Activated naive CD8-positive, alpha-beta T cell treated with anti-CD3 and anti-CD28 coated beads, Interleukin-2, amount 50 U/mL, for 24 hours (primary cell): Measurements from ENCODE around the gene SV2C.
"Not testable (repeated sequence)": the region's sequence is repeated elsewhere in the genome, so short reads cannot be mapped to it uniquely, and the experiment has no call there.

Source experiments
- ATAC-seq: fragments of 150-1000 bp; cut with Tn5 transposase; one replicate; pipeline ENCODE4 v1.10.0; 2021
- DNase-seq: peaks from one replicate; pipeline ENCODE4 v3.0.0; 2021
- H3K27ac Mint-ChIP-seq: one replicate; pipeline ENCODE4 v1.8.0; 2021; ENCODE audit warnings: mild to moderate bottlenecking, mixed read lengths
- H3K27me3 Mint-ChIP-seq: one replicate; pipeline ENCODE4 v1.8.0; 2021; ENCODE audit warnings: mixed read lengths
- H3K36me3 Mint-ChIP-seq: one replicate; pipeline ENCODE4 v1.8.0; 2021; ENCODE audit warnings: low read depth, mixed read lengths
- H3K4me1 Mint-ChIP-seq: one replicate; pipeline ENCODE4 v1.8.0; 2021; ENCODE audit warnings: mixed read lengths
- H3K4me3 Mint-ChIP-seq: one replicate; pipeline ENCODE4 v1.8.0; 2021; ENCODE audit warnings: mild to moderate bottlenecking, moderate library complexity, mixed read lengths
- H3K9me3 Mint-ChIP-seq: one replicate; pipeline ENCODE4 v1.8.0; 2021; ENCODE audit warnings: mixed read lengths

The SV2C gene

DNA sequence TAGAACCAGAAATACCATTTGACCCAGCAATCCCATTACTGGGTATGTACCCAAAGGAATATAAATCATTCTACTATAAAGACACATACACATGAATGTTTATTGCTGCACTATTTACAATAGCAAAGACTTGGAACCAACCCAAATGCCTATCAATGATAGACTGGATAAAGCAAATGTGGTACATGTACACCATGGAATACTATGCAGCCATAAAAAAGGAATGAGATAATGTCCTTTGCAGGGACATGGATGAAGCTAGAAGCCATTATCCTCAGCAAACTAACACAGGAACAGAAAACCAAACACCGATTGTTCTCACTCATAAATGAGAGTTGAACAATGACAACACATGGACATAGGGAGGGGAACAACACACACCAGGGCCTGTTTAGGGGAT, 240.3 kb downstream of the SV2C start:
- H3K4me3 Mint-ChIP-seq, ATAC-seq, H3K9me3 Mint-ChIP-seq, DNase-seq, H3K27me3 Mint-ChIP-seq, H3K36me3 Mint-ChIP-seq, H3K27ac Mint-ChIP-seq: not testable (repeated sequence)
- H3K4me1 Mint-ChIP-seq: peaks cover 35% of the 10 kb centered on the region

- Mint-ChIP-seq H3K4me1 (peaks cover 35% of the 10 kb centered on the region), H3K9me3 (peaks cover 4% of the 10 kb centered on the region), H3K27ac (peak overlapping the region; percentile 70), H3K36me3 (no peaks in the 10 kb centered on the region), H3K27me3 (no peaks in the 10 kb centered on the region), H3K4me3 (peak overlapping the region; percentile 21)
- ATAC-seq (no peak), DNase-seq (no peak)
Measured at GRCh38 chr5:76325326-76325725, 242.1 kb downstream of the SV2C start.

- ATAC-seq (peak; percentile 43), DNase-seq (no peak)
- H3K9me3 Mint-ChIP-seq: peaks cover 4% of the 10 kb centered on the region
- peak overlapping the region; percentile 70 for H3K27ac Mint-ChIP-seq
- H3K4me1 Mint-ChIP-seq: peaks cover 39% of the 10 kb centered on the region
- peak overlapping the region; percentile 21 for H3K4me3 Mint-ChIP-seq
- H3K27me3 Mint-ChIP-seq: no peaks in the 10 kb centered on the region
- no peaks in the 10 kb centered on the region for H3K36me3 Mint-ChIP-seq
Measured at GRCh38 chr5:76325876-76326491, 242.8 kb downstream of the SV2C start.

DNA sequence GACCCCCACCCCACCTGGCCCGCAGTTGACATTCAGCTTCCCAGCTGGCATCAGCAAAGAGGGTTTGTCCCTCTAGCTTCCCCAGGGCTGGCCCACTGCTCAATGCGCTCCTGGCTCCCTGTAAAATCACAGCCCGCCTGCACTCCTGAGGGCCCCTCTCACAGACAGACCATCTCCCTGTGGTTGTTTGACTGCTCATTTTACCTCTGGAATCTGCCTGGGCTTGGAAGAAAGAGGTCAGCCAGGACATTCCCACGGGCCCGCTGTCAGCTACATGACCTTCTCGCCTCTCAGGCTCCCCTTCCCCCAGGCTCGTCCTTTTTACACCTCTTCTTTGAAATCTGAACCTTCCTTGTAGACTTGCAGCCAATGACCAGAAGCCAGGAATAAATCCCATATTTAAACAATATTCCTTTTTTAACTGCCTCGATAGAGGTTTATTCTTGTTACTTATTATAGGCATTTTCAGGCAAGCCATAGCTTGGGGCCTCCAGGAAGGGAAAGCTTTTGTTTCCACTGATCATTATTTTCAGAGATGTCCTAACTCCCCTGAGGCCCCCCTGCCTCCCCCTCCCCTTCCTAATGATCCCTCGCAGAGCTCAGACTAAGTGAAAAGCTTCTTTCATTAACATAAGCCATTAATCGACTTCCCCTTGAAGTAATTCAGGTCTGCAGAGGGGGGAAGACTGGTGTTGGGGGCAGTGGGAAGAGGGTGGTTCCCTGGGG, 243.6 kb downstream of the SV2C start:
- no peak for ATAC-seq
- Mint-ChIP-seq H3K4me3 (no peak overlapping the region), H3K9me3 (peaks cover 4% of the 10 kb centered on the region), H3K27ac (no peak overlapping the region), H3K36me3 (no peaks in the 10 kb centered on the region), H3K27me3 (no peaks in the 10 kb centered on the region), H3K4me1 (peaks cover 46% of the 10 kb centered on the region)
- DNase-seq: no peak

GRCh38 chr5:76329346-76329745, 246.2 kb downstream of the SV2C start:
- Mint-ChIP-seq H3K36me3 (no peaks in the 10 kb centered on the region), H3K4me3 (no peak overlapping the region), H3K27ac (no peak overlapping the region), H3K9me3 (no peaks in the 10 kb centered on the region), H3K27me3 (no peaks in the 10 kb centered on the region), H3K4me1 (peaks cover 48% of the 10 kb centered on the region)
- ATAC-seq (no peak), DNase-seq (no peak)

DNA sequence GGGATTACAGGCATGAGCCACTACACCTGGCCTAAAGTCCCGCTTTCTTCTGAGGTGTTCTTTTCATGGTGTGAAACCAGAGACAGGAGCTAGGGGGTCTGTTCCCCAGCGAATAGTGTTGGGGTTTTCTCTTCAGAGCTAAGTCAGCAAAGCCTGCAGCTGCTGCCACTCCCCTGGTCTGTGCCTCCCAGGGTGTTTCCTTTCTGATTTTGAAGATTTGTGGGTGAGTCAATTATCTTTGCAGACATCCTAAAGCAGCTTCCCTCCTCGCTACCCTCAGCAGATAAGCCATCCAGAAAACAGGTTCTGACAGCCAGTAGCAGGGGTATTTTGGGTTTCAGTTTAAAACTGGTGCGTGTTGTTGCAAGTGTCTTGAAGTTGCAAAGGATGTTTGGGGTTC, 247.9 kb downstream of the SV2C start:
- H3K4me1 Mint-ChIP-seq: peaks cover 35% of the 10 kb centered on the region
- H3K36me3 Mint-ChIP-seq: no peaks in the 10 kb centered on the region
- DNase-seq (no peak), ATAC-seq (peak; percentile 36)
- no peaks in the 10 kb centered on the region for H3K9me3 Mint-ChIP-seq
- no peak overlapping the region for H3K4me3 Mint-ChIP-seq
- no peak overlapping the region for H3K27ac Mint-ChIP-seq
- H3K27me3 Mint-ChIP-seq: no peaks in the 10 kb centered on the region

DNA sequence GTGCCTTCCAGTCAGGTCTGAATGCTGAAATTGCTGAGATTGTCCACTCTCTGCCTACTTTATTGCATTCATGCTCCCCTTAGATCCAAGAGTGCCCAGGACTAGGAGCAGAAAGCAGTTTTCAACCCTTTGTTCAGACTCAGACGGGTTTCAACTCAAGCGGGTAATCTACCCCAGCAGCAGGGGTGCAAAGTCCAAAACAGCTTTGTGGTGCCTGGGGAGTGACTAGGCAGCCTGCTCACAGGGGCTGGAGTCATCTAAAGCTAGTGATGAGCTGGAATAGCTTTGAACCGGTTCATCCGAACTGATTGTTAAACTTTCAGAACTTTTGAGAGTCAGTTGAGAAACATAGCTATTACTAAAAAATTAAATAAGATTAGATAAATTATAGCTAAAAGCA, 248.9 kb downstream of the SV2C start:
- H3K4me1 Mint-ChIP-seq: peaks cover 25% of the 10 kb centered on the region
- no peaks in the 10 kb centered on the region for H3K9me3 Mint-ChIP-seq
- ATAC-seq (no peak), DNase-seq (no peak)
- no peaks in the 10 kb centered on the region for H3K27me3 Mint-ChIP-seq
- no peak overlapping the region for H3K4me3 Mint-ChIP-seq
- no peak overlapping the region for H3K27ac Mint-ChIP-seq
- H3K36me3 Mint-ChIP-seq: no peaks in the 10 kb centered on the region

- DNase-seq: no peak
- Mint-ChIP-seq H3K4me1 (peaks cover 19% of the 10 kb centered on the region), H3K27ac (no peak overlapping the region), H3K36me3 (no peaks in the 10 kb centered on the region), H3K27me3 (no peaks in the 10 kb centered on the region), H3K4me3 (no peak overlapping the region), H3K9me3 (no peaks in the 10 kb centered on the region)
- peak; percentile 43 for ATAC-seq
Measured at GRCh38 chr5:76332611-76333205, 249.5 kb downstream of the SV2C start.

GRCh38 chr5:76333571-76333970, 250.4 kb downstream of the SV2C start:
- no peaks in the 10 kb centered on the region for H3K27me3 Mint-ChIP-seq
- no peaks in the 10 kb centered on the region for H3K9me3 Mint-ChIP-seq
- DNase-seq: no peak
- H3K27ac Mint-ChIP-seq: no peak overlapping the region
- H3K36me3 Mint-ChIP-seq: no peaks in the 10 kb centered on the region
- ATAC-seq: no peak
- H3K4me3 Mint-ChIP-seq: no peak overlapping the region
- H3K4me1 Mint-ChIP-seq: peaks cover 20% of the 10 kb centered on the region

- H3K4me1 Mint-ChIP-seq: peaks cover 20% of the 10 kb centered on the region
- no peak for ATAC-seq
- H3K27me3 Mint-ChIP-seq: no peaks in the 10 kb centered on the region
- no peaks in the 10 kb centered on the region for H3K9me3 Mint-ChIP-seq
- no peaks in the 10 kb centered on the region for H3K36me3 Mint-ChIP-seq
- H3K27ac Mint-ChIP-seq: no peak overlapping the region
- no peak for DNase-seq
- H3K4me3 Mint-ChIP-seq: no peak overlapping the region
Measured at GRCh38 chr5:76334574-76334973, 251.4 kb downstream of the SV2C start.

GRCh38 chr5:76335451-76335850, 252.3 kb downstream of the SV2C start:
- not testable (repeated sequence) for H3K36me3 Mint-ChIP-seq, H3K9me3 Mint-ChIP-seq, H3K27ac Mint-ChIP-seq, H3K4me3 Mint-ChIP-seq, ATAC-seq, H3K27me3 Mint-ChIP-seq, DNase-seq
- H3K4me1 Mint-ChIP-seq: peaks cover 19% of the 10 kb centered on the region

DNA sequence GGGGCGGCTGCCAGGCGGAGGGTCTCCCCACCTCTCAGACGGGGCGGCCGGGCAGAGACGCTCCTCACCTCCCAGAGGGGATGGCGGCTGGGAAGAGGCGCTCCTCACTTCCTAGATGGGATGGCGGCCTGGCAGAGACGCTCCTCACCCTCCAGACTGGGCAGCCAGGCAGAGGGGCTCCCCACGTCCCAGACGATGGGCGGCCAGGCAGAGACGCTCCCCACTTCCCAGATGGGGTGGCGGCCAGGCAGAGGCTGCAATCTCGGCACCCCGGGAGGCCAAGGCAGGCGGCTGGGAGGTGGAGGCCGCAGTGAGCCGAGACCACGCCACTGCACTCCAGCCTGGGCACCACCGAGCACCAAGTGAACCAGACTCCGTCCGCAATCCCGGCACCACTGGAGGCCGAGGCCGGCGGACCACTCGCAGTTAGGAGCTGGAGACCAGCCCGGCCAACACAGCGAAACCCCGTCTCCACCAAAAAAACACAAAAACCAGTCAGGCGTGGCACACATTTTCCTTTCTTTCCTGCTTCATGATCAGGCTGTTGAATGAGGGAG, 253.1 kb downstream of the SV2C start:
- H3K4me1 Mint-ChIP-seq: peaks cover 12% of the 10 kb centered on the region
- not testable (repeated sequence) for H3K36me3 Mint-ChIP-seq, H3K4me3 Mint-ChIP-seq, DNase-seq, H3K27me3 Mint-ChIP-seq, H3K27ac Mint-ChIP-seq, H3K9me3 Mint-ChIP-seq, ATAC-seq

DNA sequence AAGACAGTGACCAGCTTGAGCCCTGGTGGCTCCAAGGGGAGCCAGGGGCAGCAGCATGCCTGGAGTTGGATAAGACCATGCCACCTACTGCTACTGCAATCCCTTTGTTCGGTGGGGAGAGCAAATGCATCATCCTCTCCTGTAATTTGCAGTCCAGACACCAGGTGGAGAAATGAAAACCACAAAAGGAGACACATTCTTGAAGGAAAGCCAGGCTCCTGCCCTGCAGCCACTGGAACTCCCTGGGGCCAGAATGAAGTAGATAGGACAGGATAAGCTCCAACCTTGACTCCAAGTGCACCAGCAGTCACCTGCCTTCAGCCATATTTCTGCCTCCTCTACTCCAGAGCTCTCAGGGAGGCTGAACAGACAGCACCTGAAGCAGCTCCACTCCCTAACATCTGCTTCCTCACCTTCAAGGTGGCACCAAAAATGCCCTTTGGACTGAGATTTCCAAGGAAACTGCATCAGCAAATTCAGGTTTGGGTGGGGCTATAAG, 254.8 kb downstream of the SV2C start:
- Mint-ChIP-seq H3K27ac (no peak overlapping the region), H3K4me3 (no peak overlapping the region)

GRCh38 chr5:76339919-76340318, 256.7 kb downstream of the SV2C start:
- Mint-ChIP-seq H3K4me3 (no peak overlapping the region), H3K27ac (no peak overlapping the region), H3K36me3 (no peaks in the 10 kb centered on the region), H3K9me3 (no peaks in the 10 kb centered on the region), H3K27me3 (no peaks in the 10 kb centered on the region), H3K4me1 (peaks cover 11% of the 10 kb centered on the region)
- no peak for DNase-seq
- ATAC-seq: no peak

More for the DNA sequence above, 254.8 kb downstream of the SV2C start:
- Mint-ChIP-seq H3K4me1 (peaks cover 11% of the 10 kb centered on the region), H3K36me3 (no peaks in the 10 kb centered on the region), H3K9me3 (no peaks in the 10 kb centered on the region), H3K27me3 (no peaks in the 10 kb centered on the region)
- ATAC-seq (peak; percentile 66), DNase-seq (peak; percentile 18)
